A549 (cell line): ENCODE results near the gene ANXA3. TPM values are rescaled to one million over a fixed set of nuclear protein-coding genes. Genes with fewer than 3 reads are reported as not detected.

Experiments used
- ATAC-seq, 2 experiments: fragments of 200-7000 bp in 1 of 2; fragments of >200 bp in 1 of 2; cut with Nextera tagmentation in 1 of 2; cut with Tn5 transposase in 1 of 2; 3 replicates each; pipeline versions ENCODE4 v1.8.0 to v1.9.1; 2018 to 2020; ENCODE audit warnings: mild to moderate bottlenecking in 1 of 2, moderate library complexity in 1 of 2
- CTCF ChIA-PET: fragments of 300-600 bp; sonication (Branson Sonifier 250); formaldehyde crosslinking; extraction: SDS; loops from one replicate; lab custom pipeline; 2021; ENCODE audit warnings: antibody characterized with exemption, inconsistent platforms; lab: Yijun Ruan, JAX
- POLR2A ChIA-PET: fragments of 350-600 bp; formaldehyde crosslinking; extraction: SDS; loops from one replicate; lab custom pipeline; 2021; ENCODE audit warnings: antibody characterized with exemption, inconsistent platforms; lab: Yijun Ruan, JAX
- DNase-seq, 2 experiments: peaks; one replicate each; pipeline versions ENCODE4 v3.0.0 to v3.0.0-alpha.2; 2011 to 2016; ENCODE audit warnings: low read depth in 1 of 2, low spot score in 1 of 2
- FAIRE-seq: peaks from 2 replicates; lab custom pipeline; 2011; peaks lifted over from hg19 to GRCh38; lab: Jason Lieb, UNC
- H3K27ac ChIP-seq, 2 experiments: fragments of >200 bp; sonication (Bioruptor Twin); formaldehyde crosslinking; 3 replicates each; pipeline ENCODE4 v1.5.1; 2016 to 2017
- H3K4me1 ChIP-seq: fragments of >200 bp; sonication (Bioruptor Twin); formaldehyde crosslinking; 3 replicates; pipeline ENCODE4 v1.6.1; 2016
- H3K4me2 ChIP-seq: fragments of >200 bp; sonication (Bioruptor Twin); formaldehyde crosslinking; 3 replicates; pipeline ENCODE4 v1.6.1; 2016
- H3K4me3 ChIP-seq: fragments of >200 bp; sonication (Bioruptor Twin); formaldehyde crosslinking; 3 replicates; pipeline ENCODE4 v1.5.1; 2016
- H3K9me3 ChIP-seq: fragments of >200 bp; sonication (Bioruptor Twin); formaldehyde crosslinking; 3 replicates; pipeline ENCODE4 v1.6.1; 2016
- CBX2 ChIP-seq: fragments of 200-600 bp; sonication (generic); IDR thresholded peaks from 2 replicates; pipeline ENCODE4 v1.6.1; 2016; ENCODE audit warnings: low read depth, mild to moderate bottlenecking, borderline replicate concordance
- CBX8 ChIP-seq: fragments of 200-600 bp; sonication (generic); IDR thresholded peaks from 2 replicates; pipeline ENCODE4 v1.6.1; 2016
- CHD4 ChIP-seq: fragments of 200-600 bp; sonication (generic); IDR thresholded peaks from 2 replicates; pipeline ENCODE4 v1.6.1; 2016; ENCODE audit warnings: antibody characterized with exemption, mild to moderate bottlenecking, borderline replicate concordance
- ESRRA ChIP-seq: fragments of 150-350 bp; IDR thresholded peaks from 2 replicates; pipeline ENCODE4 v1.6.1; 2014; ENCODE audit warnings: mild to moderate bottlenecking, low read length, borderline replicate concordance
- FOSB ChIP-seq: fragments of 250-450 bp; sonication (Bioruptor Pico); IDR thresholded peaks from 2 replicates; pipeline ENCODE4 v1.5.0; 2020; ENCODE audit warnings: mild to moderate bottlenecking, moderate library complexity
- GATA3 ChIP-seq: IDR thresholded peaks from 2 replicates; pipeline ENCODE4 v1.6.1; 2012; ENCODE audit warnings: borderline replicate concordance
- HEYL ChIP-seq: fragments of 250-450 bp; sonication (Bioruptor Pico); IDR thresholded peaks from 2 replicates; pipeline ENCODE4 v1.8.0; 2021; ENCODE audit warnings: mild to moderate bottlenecking, moderate library complexity
- HOXA7 ChIP-seq: fragments of 250-450 bp; sonication (Bioruptor Pico); IDR thresholded peaks from 2 replicates; pipeline ENCODE4 v1.5.0; 2020; ENCODE audit warnings: mild to moderate bottlenecking, moderate library complexity
- JUNB ChIP-seq: fragments of >200 bp; sonication (Bioruptor Twin); formaldehyde crosslinking; IDR thresholded peaks from 2 replicates; pipeline ENCODE4 v1.6.1; 2016
- KDM5A ChIP-seq: fragments of 200-600 bp; sonication (generic); IDR thresholded peaks from 2 replicates; pipeline ENCODE4 v1.6.1; 2016; ENCODE audit warnings: antibody characterized with exemption, mild to moderate bottlenecking
- MAZ ChIP-seq: fragments of 150-350 bp; IDR thresholded peaks from 2 replicates; pipeline ENCODE4 v1.6.1; 2014; ENCODE audit warnings: antibody characterized with exemption, low read depth, low read length, borderline replicate concordance
- NFE2L2 ChIP-seq: fragments of 150-350 bp; conservative IDR thresholded peaks from 2 replicates; pipeline ENCODE4 v1.6.1; 2014; ENCODE audit warnings: low read length
- NPAS2 ChIP-seq: fragments of 250-450 bp; sonication (Bioruptor Pico); IDR thresholded peaks from 2 replicates; pipeline ENCODE4 v1.8.0; 2022; ENCODE audit warnings: mild to moderate bottlenecking, moderate library complexity, borderline replicate concordance
- NR3C1 ChIP-seq: fragments of >200 bp; sonication (Bioruptor Twin); formaldehyde crosslinking; IDR thresholded peaks from 3 replicates; pipeline ENCODE4 v1.6.1; 2017
- RAD21 ChIP-seq, 2 experiments: fragments of >200 bp in 1 of 2; sonication (Bioruptor Twin) in 1 of 2; formaldehyde crosslinking in 1 of 2; IDR thresholded peaks in 1 of 2; conservative IDR thresholded peaks in 1 of 2; 2 replicates in 1 of 2; 3 replicates in 1 of 2; pipeline ENCODE4 v1.6.1; 2012 to 2018; ENCODE audit warnings: inconsistent platforms in 1 of 2
- RFX5 ChIP-seq: fragments of 450-650 bp; IDR thresholded peaks from 2 replicates; pipeline ENCODE4 v1.7.1; 2014; ENCODE audit warnings: antibody characterized with exemption, mild to moderate bottlenecking, moderate library complexity
- TFCP2L1 ChIP-seq: fragments of 250-450 bp; sonication (Bioruptor Pico); IDR thresholded peaks from 2 replicates; pipeline ENCODE4 v1.5.0; 2021; ENCODE audit warnings: mild to moderate bottlenecking
- TP53 ChIP-seq: fragments of 250-450 bp; sonication (Bioruptor Pico); IDR thresholded peaks from 2 replicates; pipeline ENCODE4 v1.5.0; 2021; ENCODE audit warnings: mild to moderate bottlenecking, moderate library complexity
- ZC3H11A ChIP-seq: fragments of 450-650 bp; IDR thresholded peaks from 2 replicates; pipeline ENCODE4 v1.6.1; 2014; ENCODE audit warnings: antibody characterized with exemption, mild to moderate bottlenecking
- ZNF302 ChIP-seq: fragments of 250-450 bp; sonication (Bioruptor Pico); IDR thresholded peaks from 2 replicates; pipeline ENCODE4 v1.9.0; 2021; ENCODE audit warnings: inconsistent platforms, mild to moderate bottlenecking, moderate library complexity
- WGBS: methylation state at CpG from one replicate; pipeline ENCODE4 v1.1.6; 2017; ENCODE audit errors: missing lambda C conversion rate; 5-methylcytosine and 5-hydroxymethylcytosine counted together
- polyA plus RNA-seq, 4 experiments: library from polyadenylated mRNA; depleted of rRNA in 3 of 4; stranded (reverse); fragments of >200 nt; fragmentation: RNase III in 1 of 4; extraction: RNeasy Plus Mini Kit Qiagen cat#74134 plus additional on column Dnase treatment in 1 of 4; gene quantifications; 2 replicates in 3 of 4; 3 replicates in 1 of 4; pipeline ENCODE4 v1.2.3, GENCODE V29; 2011 to 2017
- TF ChIP-seq, protein P1 (sequence below): fragments of 250-450 bp; sonication (Bioruptor Pico); IDR thresholded peaks from 2 replicates; pipeline ENCODE4 v1.5.0; 2021; ENCODE audit warnings: mild to moderate bottlenecking, moderate library complexity, borderline replicate concordance
- TF ChIP-seq, protein P2 (sequence below): IDR thresholded peaks from 2 replicates; pipeline ENCODE4 v1.6.1; 2012
- TF ChIP-seq, protein P3 (sequence below): fragments of 450-650 bp; IDR thresholded peaks from 2 replicates; pipeline ENCODE4 v1.6.1; 2014; ENCODE audit warnings: antibody characterized with exemption
- TF ChIP-seq, protein P4 (sequence below): fragments of >200 bp; sonication (Bioruptor Twin); formaldehyde crosslinking; IDR thresholded peaks from 2 replicates; pipeline ENCODE4 v1.6.1; 2016
- TF ChIP-seq, protein P5 (sequence below): fragments of 250-450 bp; sonication (Bioruptor Pico); IDR thresholded peaks from 2 replicates; pipeline ENCODE4 v1.5.0; 2020; ENCODE audit warnings: low read depth, mild to moderate bottlenecking, moderate library complexity
- TF ChIP-seq, protein P6 (sequence below): fragments of 200-600 bp; sonication (generic); IDR thresholded peaks from 2 replicates; pipeline ENCODE4 v1.6.1; 2016; ENCODE audit warnings: antibody characterized with exemption, mild to moderate bottlenecking, moderate library complexity

Gene ANXA3
- polyA plus RNA-seq, 2 of the 4 experiments (the other 2 are of a cell fraction): 126 to 134 TPM

DNA sequence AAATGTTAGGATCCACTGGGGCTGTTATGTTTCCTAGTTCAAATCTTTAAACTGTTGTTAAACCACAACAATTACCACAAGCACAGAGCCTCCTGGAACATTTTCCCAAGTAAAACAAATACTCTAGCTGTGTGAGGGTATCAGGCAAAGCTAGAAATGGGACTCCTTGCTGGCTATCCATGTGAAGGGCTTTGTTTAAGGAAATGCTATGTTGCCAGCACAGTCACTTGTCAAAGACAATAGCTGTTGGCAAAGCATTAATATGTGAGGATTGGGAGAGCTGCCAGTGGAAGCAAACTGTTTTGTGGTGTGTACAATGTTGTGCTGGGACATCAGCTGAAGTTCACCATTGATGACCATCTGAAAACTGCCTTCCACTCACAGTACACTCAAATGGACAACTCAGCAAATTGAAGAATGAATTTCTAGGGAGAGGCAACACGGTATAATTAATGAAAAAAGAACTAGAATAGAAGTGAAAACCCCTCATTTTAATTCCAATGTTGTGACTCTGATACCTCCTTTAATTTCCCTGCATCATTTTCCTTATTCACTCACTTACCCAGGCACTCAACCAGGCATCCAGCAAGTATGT, 100.8 kb downstream of the ANXA3 start:
- Histone ChIP-seq H3K4me1 (peaks cover 31% of the 10 kb centered on the region), H3K9me3 (no peaks in the 10 kb centered on the region), H3K4me2 (no peak overlapping the region), H3K4me3 (no peak overlapping the region), H3K27ac (peak overlapping the region in 1 of 2 experiments; percentile 68; a peak in 3 of 6 replicates)
- DNase-seq: no peak
- no peak for FAIRE-seq
- ATAC-seq: no peak
- CTCF ChIA-PET: interaction anchor here (0.5 kb wide), 1 partner anchor 212 kb away, joined by 4 read pairs; no protein-coding TSS in a partner anchor
- no peak for TF ChIP-seq NFE2L2
- no peak for TF ChIP-seq CBX8
- no peak for TF ChIP-seq ZNF302 (CRISPR knock-in tag)
- TF ChIP-seq RFX5: no peak
- TF ChIP-seq ESRRA: no peak
- TF ChIP-seq, protein P1, sequence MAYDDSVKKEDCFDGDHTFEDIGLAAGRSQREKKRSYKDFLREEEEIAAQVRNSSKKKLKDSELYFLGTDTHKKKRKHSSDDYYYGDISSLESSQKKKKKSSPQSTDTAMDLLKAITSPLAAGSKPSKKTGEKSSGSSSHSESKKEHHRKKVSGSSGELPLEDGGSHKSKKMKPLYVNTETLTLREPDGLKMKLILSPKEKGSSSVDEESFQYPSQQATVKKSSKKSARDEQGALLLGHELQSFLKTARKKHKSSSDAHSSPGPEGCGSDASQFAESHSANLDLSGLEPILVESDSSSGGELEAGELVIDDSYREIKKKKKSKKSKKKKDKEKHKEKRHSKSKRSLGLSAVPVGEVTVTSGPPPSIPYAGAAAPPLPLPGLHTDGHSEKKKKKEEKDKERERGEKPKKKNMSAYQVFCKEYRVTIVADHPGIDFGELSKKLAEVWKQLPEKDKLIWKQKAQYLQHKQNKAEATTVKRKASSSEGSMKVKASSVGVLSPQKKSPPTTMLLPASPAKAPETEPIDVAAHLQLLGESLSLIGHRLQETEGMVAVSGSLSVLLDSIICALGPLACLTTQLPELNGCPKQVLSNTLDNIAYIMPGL (CRISPR knock-in tag): no peak
- TF ChIP-seq TP53 (CRISPR knock-in tag): no peak
- TF ChIP-seq KDM5A: no peak
- TF ChIP-seq, protein P2, sequence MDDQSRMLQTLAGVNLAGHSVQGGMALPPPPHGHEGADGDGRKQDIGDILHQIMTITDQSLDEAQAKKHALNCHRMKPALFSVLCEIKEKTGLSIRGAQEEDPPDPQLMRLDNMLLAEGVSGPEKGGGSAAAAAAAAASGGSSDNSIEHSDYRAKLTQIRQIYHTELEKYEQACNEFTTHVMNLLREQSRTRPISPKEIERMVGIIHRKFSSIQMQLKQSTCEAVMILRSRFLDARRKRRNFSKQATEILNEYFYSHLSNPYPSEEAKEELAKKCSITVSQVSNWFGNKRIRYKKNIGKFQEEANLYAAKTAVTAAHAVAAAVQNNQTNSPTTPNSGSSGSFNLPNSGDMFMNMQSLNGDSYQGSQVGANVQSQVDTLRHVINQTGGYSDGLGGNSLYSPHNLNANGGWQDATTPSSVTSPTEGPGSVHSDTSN: no peak
- no peak for TF ChIP-seq TFCP2L1 (CRISPR knock-in tag)
- TF ChIP-seq HEYL: no peak
- TF ChIP-seq ZC3H11A: no peak
- TF ChIP-seq HOXA7 (CRISPR knock-in tag): no peak
- WGBS: 31% methylated on average over 1 of the region's 1 CpG
- POLR2A ChIA-PET: interaction anchor here (0.5 kb wide), 1 partner anchor 124 kb away, joined by 5 read pairs; the partner anchor contains the start of gene BMP2K

DNA sequence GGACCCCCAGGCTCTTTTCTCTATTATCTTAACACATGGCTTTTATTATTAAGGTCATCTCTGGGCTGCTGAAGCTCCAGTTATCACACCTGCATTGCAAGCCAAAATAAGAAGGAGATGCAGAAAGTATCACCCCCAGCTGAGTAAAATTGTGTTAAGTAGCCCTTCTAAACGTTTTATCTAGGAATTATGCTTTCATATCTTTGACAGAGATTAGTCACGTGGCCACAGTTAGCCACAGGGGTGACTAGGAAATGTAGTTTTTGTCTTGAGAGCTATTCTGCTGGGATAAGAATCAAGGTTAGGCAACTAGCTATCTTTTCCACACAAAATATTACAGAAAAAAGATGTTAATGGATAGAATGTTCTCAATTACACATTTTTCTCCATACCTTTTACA, 102.1 kb downstream of the ANXA3 start:
- WGBS: 14% methylated on average over 2 of the region's 2 CpGs
- no peak for DNase-seq
- Histone ChIP-seq H3K4me2 (no peak overlapping the region), H3K9me3 (no peaks in the 10 kb centered on the region), H3K27ac (no peak overlapping the region), H3K4me3 (no peak overlapping the region), H3K4me1 (peaks cover 24% of the 10 kb centered on the region)
- ATAC-seq: peak in 1 of 2 experiments; percentile 62; a peak in 2 of 6 replicates
- ChIA-PET POLR2A (no interaction called here), CTCF (interaction anchor here (0.6 to 0.7 kb wide), 2 partner anchors 122 to 211 kb away, joined by 3 to 5 read pairs; partner anchors contain the start of gene BMP2K)
- no peak for FAIRE-seq
- TF ChIP-seq KDM5A (no peak), GATA3 (no peak), NR3C1 (no peak), MAZ (no peak)
- TF ChIP-seq, protein P3, sequence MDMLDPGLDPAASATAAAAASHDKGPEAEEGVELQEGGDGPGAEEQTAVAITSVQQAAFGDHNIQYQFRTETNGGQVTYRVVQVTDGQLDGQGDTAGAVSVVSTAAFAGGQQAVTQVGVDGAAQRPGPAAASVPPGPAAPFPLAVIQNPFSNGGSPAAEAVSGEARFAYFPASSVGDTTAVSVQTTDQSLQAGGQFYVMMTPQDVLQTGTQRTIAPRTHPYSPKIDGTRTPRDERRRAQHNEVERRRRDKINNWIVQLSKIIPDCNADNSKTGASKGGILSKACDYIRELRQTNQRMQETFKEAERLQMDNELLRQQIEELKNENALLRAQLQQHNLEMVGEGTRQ: peak; percentile 66

DNA sequence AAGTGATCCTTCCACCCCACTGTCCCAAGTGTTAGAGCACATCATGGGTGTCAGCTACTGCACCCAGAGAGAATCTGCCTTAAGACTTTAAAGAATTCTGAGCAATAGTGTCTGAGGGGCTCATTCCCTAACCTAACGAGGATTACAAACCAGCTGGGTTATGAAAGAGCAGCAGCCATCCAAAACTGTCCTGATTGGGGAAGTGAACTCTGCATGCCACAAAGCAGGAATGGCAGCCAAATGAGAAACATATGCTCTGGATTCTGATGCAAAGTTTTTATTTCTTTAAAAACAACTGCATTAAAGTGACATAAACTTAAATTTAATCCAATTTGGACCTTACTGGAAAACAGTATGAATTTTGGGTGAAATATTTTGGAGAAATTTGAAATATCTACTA, 103.2 kb downstream of the ANXA3 start:
- H3K9me3 ChIP-seq: no peaks in the 10 kb centered on the region
- ChIA-PET POLR2A (no interaction called here), CTCF (no interaction called here)
- H3K27ac ChIP-seq: peak overlapping the region in 1 of 2 experiments; percentile 1; a peak in 2 of 6 replicates
- DNase-seq (no peak), FAIRE-seq (no peak), ATAC-seq (no peak)
- no peak overlapping the region for H3K4me2 ChIP-seq
- H3K4me1 ChIP-seq: peaks cover 22% of the 10 kb centered on the region
- no peak overlapping the region for H3K4me3 ChIP-seq
- 50% methylated on average over 1 of the region's 1 CpG for WGBS
- no peak for TF ChIP-seq CBX2
- TF ChIP-seq, protein P4, sequence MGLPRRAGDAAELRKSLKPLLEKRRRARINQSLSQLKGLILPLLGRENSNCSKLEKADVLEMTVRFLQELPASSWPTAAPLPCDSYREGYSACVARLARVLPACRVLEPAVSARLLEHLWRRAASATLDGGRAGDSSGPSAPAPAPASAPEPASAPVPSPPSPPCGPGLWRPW: no peak
- no peak for TF ChIP-seq JUNB
- TF ChIP-seq CHD4: no peak
- no peak for TF ChIP-seq NPAS2 (CRISPR knock-in tag)
- TF ChIP-seq, protein P5, sequence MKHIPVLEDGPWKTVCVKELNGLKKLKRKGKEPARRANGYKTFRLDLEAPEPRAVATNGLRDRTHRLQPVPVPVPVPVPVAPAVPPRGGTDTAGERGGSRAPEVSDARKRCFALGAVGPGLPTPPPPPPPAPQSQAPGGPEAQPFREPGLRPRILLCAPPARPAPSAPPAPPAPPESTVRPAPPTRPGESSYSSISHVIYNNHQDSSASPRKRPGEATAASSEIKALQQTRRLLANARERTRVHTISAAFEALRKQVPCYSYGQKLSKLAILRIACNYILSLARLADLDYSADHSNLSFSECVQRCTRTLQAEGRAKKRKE: no peak
- TF ChIP-seq FOSB: no peak
- no peak for TF ChIP-seq RAD21 (conservative IDR thresholded peaks at IDR 0.05 in 1 of 2, IDR thresholded peaks at IDR 0.05 in 1 of 2)
- TF ChIP-seq, protein P6, sequence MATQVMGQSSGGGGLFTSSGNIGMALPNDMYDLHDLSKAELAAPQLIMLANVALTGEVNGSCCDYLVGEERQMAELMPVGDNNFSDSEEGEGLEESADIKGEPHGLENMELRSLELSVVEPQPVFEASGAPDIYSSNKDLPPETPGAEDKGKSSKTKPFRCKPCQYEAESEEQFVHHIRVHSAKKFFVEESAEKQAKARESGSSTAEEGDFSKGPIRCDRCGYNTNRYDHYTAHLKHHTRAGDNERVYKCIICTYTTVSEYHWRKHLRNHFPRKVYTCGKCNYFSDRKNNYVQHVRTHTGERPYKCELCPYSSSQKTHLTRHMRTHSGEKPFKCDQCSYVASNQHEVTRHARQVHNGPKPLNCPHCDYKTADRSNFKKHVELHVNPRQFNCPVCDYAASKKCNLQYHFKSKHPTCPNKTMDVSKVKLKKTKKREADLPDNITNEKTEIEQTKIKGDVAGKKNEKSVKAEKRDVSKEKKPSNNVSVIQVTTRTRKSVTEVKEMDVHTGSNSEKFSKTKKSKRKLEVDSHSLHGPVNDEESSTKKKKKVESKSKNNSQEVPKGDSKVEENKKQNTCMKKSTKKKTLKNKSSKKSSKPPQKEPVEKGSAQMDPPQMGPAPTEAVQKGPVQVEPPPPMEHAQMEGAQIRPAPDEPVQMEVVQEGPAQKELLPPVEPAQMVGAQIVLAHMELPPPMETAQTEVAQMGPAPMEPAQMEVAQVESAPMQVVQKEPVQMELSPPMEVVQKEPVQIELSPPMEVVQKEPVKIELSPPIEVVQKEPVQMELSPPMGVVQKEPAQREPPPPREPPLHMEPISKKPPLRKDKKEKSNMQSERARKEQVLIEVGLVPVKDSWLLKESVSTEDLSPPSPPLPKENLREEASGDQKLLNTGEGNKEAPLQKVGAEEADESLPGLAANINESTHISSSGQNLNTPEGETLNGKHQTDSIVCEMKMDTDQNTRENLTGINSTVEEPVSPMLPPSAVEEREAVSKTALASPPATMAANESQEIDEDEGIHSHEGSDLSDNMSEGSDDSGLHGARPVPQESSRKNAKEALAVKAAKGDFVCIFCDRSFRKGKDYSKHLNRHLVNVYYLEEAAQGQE: no peak
- TF ChIP-seq RFX5: no peak
